Ishikawa (cell line): Measurements from ENCODE around the gene FRMD5.

ENCODE experiments used
- CREB1 ChIP-seq: IDR thresholded peaks from 2 replicates; pipeline ENCODE4 v1.6.1; 2012; ENCODE audit warnings: low read depth
- EGR1 ChIP-seq: IDR thresholded peaks from 2 replicates; pipeline ENCODE4 v1.6.1; 2012
- EP300 ChIP-seq: IDR thresholded peaks from 2 replicates; pipeline ENCODE4 v1.6.1; 2012; ENCODE audit warnings: borderline replicate concordance
- FOXM1 ChIP-seq: IDR thresholded peaks from 2 replicates; pipeline ENCODE4 v1.6.1; 2012; ENCODE audit warnings: low read depth, borderline replicate concordance
- MAX ChIP-seq: IDR thresholded peaks from 2 replicates; pipeline ENCODE4 v1.6.1; 2012
- RAD21 ChIP-seq: IDR thresholded peaks from 2 replicates; pipeline ENCODE4 v1.6.1; 2012; ENCODE audit warnings: low read depth
- REST ChIP-seq: IDR thresholded peaks from 2 replicates; pipeline ENCODE4 v1.6.1; 2012; ENCODE audit warnings: low read depth, mild to moderate bottlenecking
- TAF1 ChIP-seq: IDR thresholded peaks from 2 replicates; pipeline ENCODE4 v1.6.1; 2012; ENCODE audit warnings: low read depth, mild to moderate bottlenecking
- TCF12 ChIP-seq: IDR thresholded peaks from 2 replicates; pipeline ENCODE4 v1.6.1; 2012; ENCODE audit warnings: low read depth
- TEAD4 ChIP-seq: IDR thresholded peaks from 2 replicates; pipeline ENCODE4 v1.6.1; 2012
- YY1 ChIP-seq: IDR thresholded peaks from 2 replicates; pipeline ENCODE4 v1.6.1; 2012; ENCODE audit warnings: low read depth
- ZBTB7A ChIP-seq: IDR thresholded peaks from 2 replicates; pipeline ENCODE4 v1.6.1; 2012; ENCODE audit warnings: low read depth

GRCh38 chr15:44029003-44029402 is 166.1 kb downstream of the FRMD5 start:
- TF ChIP-seq FOXM1 (no peak), TAF1 (no peak), RAD21 (no peak), REST (no peak), EP300 (no peak), MAX (no peak), TCF12 (no peak), TEAD4 (no peak), YY1 (no peak), EGR1 (no peak), CREB1 (no peak), ZBTB7A (no peak)
